Esophagus muscularis mucosa (tissue), 4 donors: Measurements from ENCODE around the gene ATXN2.

Experiments used
- CTCF ChIP-seq, 3 experiments: fragments of 200-600 bp in 2 of 3; fragments of 450-650 bp in 1 of 3; sonication (generic) in 2 of 3; IDR thresholded peaks; one replicate each; pipeline ENCODE4 v1.5.1; 2017 to 2019; ENCODE audit warnings: antibody characterized with exemption in 3 of 3, mild to moderate bottlenecking in 2 of 3, moderate library complexity in 1 of 3
- EP300 ChIP-seq: sonication (generic); formaldehyde crosslinking; IDR thresholded peaks from one replicate; pipeline ENCODE4 v1.6.1; 2017; ENCODE audit warnings: antibody characterized with exemption
- POLR2A ChIP-seq: fragments of 450-650 bp; IDR thresholded peaks from one replicate; pipeline ENCODE4 v1.6.1; 2017; ENCODE audit warnings: antibody characterized with exemption, moderate library complexity, mild to moderate bottlenecking, low read depth
- POLR2AphosphoS5 ChIP-seq, 2 donors: sonication (generic); formaldehyde crosslinking; IDR thresholded peaks; one replicate each; pipeline ENCODE4 v1.6.1; 2017; ENCODE audit warnings: antibody characterized with exemption in 2 of 2

GRCh38 chr12:111626230-111626629 lies 27.1 kb upstream of the ATXN2 start:
- no peak for TF ChIP-seq POLR2A
- no peak for TF ChIP-seq CTCF (IDR thresholded peaks at IDR 0.05)
- no peak for TF ChIP-seq POLR2AphosphoS5 (IDR thresholded peaks at IDR 0.05)
- no peak for TF ChIP-seq EP300
